GM21825 (cell line): Measurements from ENCODE around the gene TGFB1.
"Not testable (repeated sequence)": the region's sequence is repeated elsewhere in the genome, so short reads cannot be mapped to it uniquely, and the experiment has no call there.

Experiments used
- ATAC-seq: cut with Tn5 transposase; IDR thresholded peaks from one replicate; pipeline ENCODE4 v1.9.1; 2021; ENCODE audit warnings: mild to moderate bottlenecking, moderate library complexity; ENCODE audit not compliant: unreplicated experiment

Gene TGFB1

GRCh38 chr19:41346916-41347315 lies 6.8 kb downstream of the TGFB1 start:
- ATAC-seq = not testable (repeated sequence)

GRCh38 chr19:41344162-41344561 lies 9.6 kb downstream of the TGFB1 start:
- no peak for ATAC-seq

GRCh38 chr19:41341669-41342490 lies 11.8 kb downstream of the TGFB1 start:
- ATAC-seq = no peak

GRCh38 chr19:41339936-41340335 lies 13.8 kb downstream of the TGFB1 start:
- ATAC-seq = no peak

- no peak for ATAC-seq
These were observed 18.3 kb downstream of the TGFB1 start for GRCh38 chr19:41335467-41335866.

- ATAC-seq = no peak
These were observed 18.9 kb downstream of the TGFB1 start for GRCh38 chr19:41334793-41335192.

- ATAC-seq = no peak
These were observed 21.3 kb downstream of the TGFB1 start for GRCh38 chr19:41332468-41332867.

GRCh38 chr19:41332000-41332399 lies 21.7 kb downstream of the TGFB1 start:
- ATAC-seq = no peak

- no peak for ATAC-seq
These were observed 22.6 kb downstream of the TGFB1 start for GRCh38 chr19:41330946-41331678.

- ATAC-seq = no peak
These were observed 23.2 kb downstream of the TGFB1 start for GRCh38 chr19:41330481-41330880.

GRCh38 chr19:41328842-41329225 lies 24.9 kb downstream of the TGFB1 start:
- no peak for ATAC-seq

GRCh38 chr19:41328157-41328841 lies 25.4 kb downstream of the TGFB1 start:
- peak; percentile 14 for ATAC-seq

GRCh38 chr19:41327576-41328156 lies 26.1 kb downstream of the TGFB1 start:
- ATAC-seq = peak; percentile 40

GRCh38 chr19:41327076-41327575 lies 26.6 kb downstream of the TGFB1 start:
- no peak for ATAC-seq

GRCh38 chr19:41325947-41326706 lies 27.6 kb downstream of the TGFB1 start:
- ATAC-seq = no peak

- no peak for ATAC-seq
These were observed 28.1 kb downstream of the TGFB1 start for GRCh38 chr19:41325640-41325946.

- ATAC-seq = no peak
These were observed 28.6 kb downstream of the TGFB1 start for GRCh38 chr19:41324921-41325639.

GRCh38 chr19:41324231-41324702 lies 29.5 kb downstream of the TGFB1 start:
- ATAC-seq = no peak

GRCh38 chr19:41323430-41324125 lies 30.1 kb downstream of the TGFB1 start:
- ATAC-seq = no peak
